ENCODE data around the gene HMCN2. TPM values are rescaled to one million over a fixed set of nuclear protein-coding genes. Genes with fewer than 3 reads are reported as not detected.
"Not testable (repeated sequence)": the region's sequence is repeated elsewhere in the genome, so short reads cannot be mapped to it uniquely, and the experiment has no call there.

The HMCN2 gene
- total RNA-seq, 1 donor, result under 0.01 TPM

DNA sequence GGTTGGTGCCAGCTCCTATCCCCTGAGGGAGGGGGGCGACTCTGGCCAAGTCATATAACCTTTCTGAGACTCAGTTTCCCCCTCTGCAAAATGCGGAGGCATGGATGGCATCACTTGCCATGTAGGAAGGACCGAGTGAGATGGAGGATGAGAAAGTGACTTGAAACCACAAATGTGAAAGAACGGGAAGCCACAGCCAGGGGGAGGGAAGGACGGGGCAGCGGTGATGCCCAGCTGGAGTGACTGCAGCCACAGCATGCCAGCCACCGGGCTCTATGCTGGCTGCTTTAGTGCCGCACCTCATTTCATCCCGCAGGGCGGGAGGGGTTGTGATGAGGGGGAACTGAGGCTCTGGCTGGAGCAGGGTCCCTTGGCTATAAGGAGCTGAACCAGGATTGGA lies 74.5 kb downstream of the HMCN2 start:
- Histone ChIP-seq H3K4me1 (ENCODE audit: insufficient read depth, low read length) (no peaks in the 10 kb centered on the region), H3K36me3 (ENCODE audit: insufficient read depth, low read length) (no peaks in the 10 kb centered on the region), H4K20me1 (ENCODE audit: insufficient read depth, low read length) (no peaks in the 10 kb centered on the region), H3K79me2 (ENCODE audit: insufficient read depth, low read length) (no peaks in the 10 kb centered on the region), H3K4me2 (ENCODE audit: insufficient read depth, low read length) (no peak overlapping the region), H3K27me3 (ENCODE audit: insufficient read depth, low read length) (peaks cover 5% of the 10 kb centered on the region), H3K9me3 (ENCODE audit: low read depth, low read length) (no peaks in the 10 kb centered on the region), H2AFZ (ENCODE audit: low read length) (no peak overlapping the region), H3K4me3 (ENCODE audit: insufficient read depth, low read length) (no peak overlapping the region), H3K27ac (ENCODE audit: low read depth, low read length) (no peak overlapping the region)
- no peak for TF ChIP-seq CTCF (IDR thresholded peaks at IDR 0.05; ENCODE audit: extremely low read depth, low read depth, low read length)
- DNase-seq (ENCODE audit: insufficient read length, low spot score, missing footprints), result no peak

- H2AFZ ChIP-seq (ENCODE audit: low read length); H3K4me3 ChIP-seq (ENCODE audit: insufficient read depth, low read length); H3K9me3 ChIP-seq (ENCODE audit: low read depth, low read length); H3K4me1 ChIP-seq (ENCODE audit: insufficient read depth, low read length); DNase-seq (ENCODE audit: insufficient read length, low spot score, missing footprints); H3K4me2 ChIP-seq (ENCODE audit: insufficient read depth, low read length); H4K20me1 ChIP-seq (ENCODE audit: insufficient read depth, low read length); H3K36me3 ChIP-seq (ENCODE audit: insufficient read depth, low read length); H3K27me3 ChIP-seq (ENCODE audit: insufficient read depth, low read length); H3K27ac ChIP-seq (ENCODE audit: low read depth, low read length); H3K79me2 ChIP-seq (ENCODE audit: insufficient read depth, low read length): not testable (repeated sequence)
Measured at GRCh38 chr9:130340557-130340956, 75.0 kb downstream of the HMCN2 start.

- H3K4me3 ChIP-seq (ENCODE audit: insufficient read depth, low read length), result no peak overlapping the region
- H3K79me2 ChIP-seq (ENCODE audit: insufficient read depth, low read length), result no peaks in the 10 kb centered on the region
- H2AFZ ChIP-seq (ENCODE audit: low read length), result no peak overlapping the region
- H3K4me2 ChIP-seq (ENCODE audit: insufficient read depth, low read length), result no peak overlapping the region
- H3K36me3 ChIP-seq (ENCODE audit: insufficient read depth, low read length), result no peaks in the 10 kb centered on the region
- no peaks in the 10 kb centered on the region for H4K20me1 ChIP-seq (ENCODE audit: insufficient read depth, low read length)
- no peak for DNase-seq (ENCODE audit: insufficient read length, low spot score, missing footprints)
- no peak overlapping the region for H3K27ac ChIP-seq (ENCODE audit: low read depth, low read length)
- H3K4me1 ChIP-seq (ENCODE audit: insufficient read depth, low read length), result no peaks in the 10 kb centered on the region
- H3K9me3 ChIP-seq (ENCODE audit: low read depth, low read length), result no peaks in the 10 kb centered on the region
- no peak for TF ChIP-seq CTCF (IDR thresholded peaks at IDR 0.05; ENCODE audit: extremely low read depth, low read depth, low read length)
- H3K27me3 ChIP-seq (ENCODE audit: insufficient read depth, low read length), result no peaks in the 10 kb centered on the region
Measured at GRCh38 chr9:130341128-130341527, 75.6 kb downstream of the HMCN2 start.

DNA sequence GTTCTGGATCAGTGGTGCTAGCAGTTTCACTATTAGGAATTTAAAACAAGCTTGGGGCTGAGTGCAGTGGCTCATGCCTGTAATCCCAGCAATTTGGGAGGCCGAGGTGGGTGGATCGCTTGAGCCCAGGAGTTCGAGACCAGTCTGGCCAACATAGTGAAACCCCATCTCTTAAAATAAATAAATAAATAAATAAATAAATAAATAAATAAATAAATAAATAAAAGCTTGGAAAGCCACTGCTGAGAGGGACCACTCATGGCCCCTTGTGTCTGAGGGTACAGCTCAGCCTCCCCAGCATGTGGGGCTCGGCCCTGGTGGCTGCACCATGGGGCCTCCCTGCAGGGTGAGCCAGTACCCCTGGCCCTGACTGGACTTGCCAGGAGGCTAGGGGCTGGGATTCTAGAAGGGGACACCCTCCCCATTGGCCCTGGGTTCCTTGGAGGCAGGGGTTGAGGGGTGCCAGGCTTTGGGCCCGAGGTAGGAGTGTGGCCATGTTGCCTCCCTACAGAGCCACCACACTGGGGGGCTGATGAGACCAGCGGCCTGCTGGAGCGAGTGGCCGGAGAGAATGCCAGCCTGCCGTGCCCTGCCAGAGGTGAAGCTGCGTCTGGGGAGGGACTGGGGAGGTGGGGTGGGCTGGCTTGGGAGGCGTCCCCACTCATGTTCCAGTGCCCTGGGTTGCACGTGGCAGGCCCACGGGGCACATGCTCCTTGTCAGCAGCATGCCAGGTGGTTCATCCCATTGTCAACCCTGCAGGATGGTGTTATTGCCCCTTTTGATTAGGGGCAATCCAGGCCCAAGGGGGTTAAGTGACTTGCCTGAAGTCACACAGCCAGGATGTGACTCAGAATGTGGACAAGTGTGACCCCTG lies 76.5 kb downstream of the HMCN2 start:
- H3K79me2 ChIP-seq (ENCODE audit: insufficient read depth, low read length), result no peaks in the 10 kb centered on the region
- no peak overlapping the region for H3K4me2 ChIP-seq (ENCODE audit: insufficient read depth, low read length)
- H3K36me3 ChIP-seq (ENCODE audit: insufficient read depth, low read length), result no peaks in the 10 kb centered on the region
- no peaks in the 10 kb centered on the region for H3K4me1 ChIP-seq (ENCODE audit: insufficient read depth, low read length)
- no peak overlapping the region for H2AFZ ChIP-seq (ENCODE audit: low read length)
- no peaks in the 10 kb centered on the region for H4K20me1 ChIP-seq (ENCODE audit: insufficient read depth, low read length)
- no peaks in the 10 kb centered on the region for H3K9me3 ChIP-seq (ENCODE audit: low read depth, low read length)
- no peak for TF ChIP-seq CTCF (IDR thresholded peaks at IDR 0.05; ENCODE audit: extremely low read depth, low read depth, low read length)
- no peak for DNase-seq (ENCODE audit: insufficient read length, low spot score, missing footprints)
- no peaks in the 10 kb centered on the region for H3K27me3 ChIP-seq (ENCODE audit: insufficient read depth, low read length)
- no peak overlapping the region for H3K4me3 ChIP-seq (ENCODE audit: insufficient read depth, low read length)
- no peak overlapping the region for H3K27ac ChIP-seq (ENCODE audit: low read depth, low read length)
